GM21367 (cell line): Measurements from ENCODE around the gene KRT15.

ENCODE experiments used
- ATAC-seq: cut with Tn5 transposase; IDR thresholded peaks from one replicate; pipeline ENCODE4 v1.9.1; 2021; ENCODE audit not compliant: unreplicated experiment

Gene KRT15

GRCh38 chr17:41505809-41506767, 12.6 kb downstream of the KRT15 start:
- ATAC-seq, result no peak

GRCh38 chr17:41505007-41505808, 13.5 kb downstream of the KRT15 start, which contains the start of gene KRT13:
TSS of gene KRT13 (minus strand) at chr17:41505612. CDS start at chr17:41505550, 62 bp downstream.
- ATAC-seq, result no peak

- no peak for ATAC-seq
Observed at GRCh38 chr17:41504246-41504977, 14.3 kb downstream of the KRT15 start.

- no peak for ATAC-seq
Observed at GRCh38 chr17:41503202-41503601, 15.5 kb downstream of the KRT15 start.

DNA sequence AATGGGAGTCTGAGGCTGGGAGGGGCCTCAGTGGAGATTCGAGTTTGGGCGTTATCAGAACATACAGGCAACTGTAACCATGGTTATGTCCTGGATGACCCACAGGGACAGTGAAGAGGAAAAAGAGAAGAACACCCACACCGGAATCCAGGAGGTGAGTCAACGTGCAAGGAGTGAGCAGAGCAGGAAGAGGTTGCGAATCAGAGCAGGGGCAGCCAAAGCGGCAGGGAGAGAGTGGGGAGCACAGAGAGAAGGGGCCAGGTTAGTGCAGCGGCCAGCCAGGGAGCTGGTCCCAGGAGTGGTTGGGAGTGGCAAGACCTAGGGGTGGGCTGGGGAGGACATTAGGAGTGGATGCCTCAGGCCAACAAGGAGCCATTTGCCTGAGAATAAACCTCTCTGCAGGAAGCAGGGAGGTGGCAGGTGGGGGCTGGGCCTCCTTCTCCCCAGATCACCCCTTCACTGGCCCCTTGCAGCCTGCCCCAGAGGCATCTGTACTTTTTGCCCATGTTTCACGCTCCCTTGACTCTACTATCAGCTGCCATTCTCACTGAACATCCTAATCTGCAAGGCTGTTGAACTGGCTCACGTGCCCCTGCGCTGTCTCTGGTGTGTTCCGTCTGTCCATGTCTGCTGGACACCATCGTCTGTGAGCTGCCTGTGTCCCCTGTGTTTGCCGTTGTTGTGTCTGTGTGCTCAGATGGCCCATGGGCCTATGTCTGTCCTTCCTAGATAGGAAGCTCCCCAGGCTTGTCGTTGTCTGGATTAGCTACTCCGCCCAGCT, 18.4 kb downstream of the KRT15 start:
- no peak for ATAC-seq

DNA sequence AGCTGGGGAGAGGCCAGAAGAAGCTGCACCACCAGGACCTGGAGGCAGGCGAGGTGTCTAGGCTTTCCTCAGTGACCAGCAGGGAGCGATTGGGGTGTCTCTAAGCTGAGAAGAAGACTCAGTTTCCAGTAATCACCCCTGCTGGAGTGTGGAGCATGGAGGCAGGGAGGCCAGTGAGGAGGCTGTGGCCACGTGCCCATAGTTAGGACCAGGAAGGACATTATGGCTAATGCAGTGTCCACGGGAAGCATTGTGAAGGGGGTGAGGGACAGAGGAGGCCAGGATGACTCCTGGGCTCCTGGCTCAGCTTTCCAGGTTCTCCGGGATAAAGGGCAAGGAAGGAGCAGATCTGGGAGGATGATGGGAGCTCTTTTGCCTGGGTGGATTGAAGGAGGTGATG, 19.0 kb downstream of the KRT15 start:
- ATAC-seq, result no peak

GRCh38 chr17:41498276-41498675, 20.4 kb downstream of the KRT15 start:
- ATAC-seq, result no peak

DNA sequence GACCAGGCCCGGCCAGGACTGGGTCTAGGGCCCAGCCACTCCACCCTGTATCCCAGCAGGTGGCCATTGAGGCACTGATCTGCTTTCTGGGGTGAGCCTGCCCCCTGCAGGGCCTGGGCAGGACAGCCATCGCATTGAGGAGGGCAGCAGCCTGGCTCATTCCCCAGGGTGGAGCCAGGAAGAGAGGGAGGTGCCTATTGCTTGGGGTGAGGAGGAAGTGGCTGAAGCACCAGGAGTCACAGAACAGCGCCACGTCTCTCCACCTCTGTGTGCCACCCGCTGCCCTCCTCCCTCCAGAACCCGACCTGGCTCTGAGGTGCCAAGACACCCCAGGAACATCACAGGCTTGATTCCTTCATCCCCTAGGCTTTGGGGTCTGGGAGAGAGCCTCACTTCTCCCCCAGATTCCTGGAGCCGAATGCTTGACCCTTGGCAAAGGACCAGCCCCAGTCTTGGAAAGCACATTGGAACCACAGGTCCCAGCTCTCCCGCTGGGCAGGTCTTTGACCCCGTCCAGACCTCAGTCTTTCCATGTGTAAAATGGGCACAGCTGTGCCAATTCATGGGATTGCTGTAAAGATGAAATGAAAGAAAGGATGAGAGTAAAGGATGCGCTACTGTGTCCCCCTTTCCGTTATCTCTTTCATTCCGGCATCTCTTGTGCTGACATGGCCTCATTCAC, 21.7 kb downstream of the KRT15 start:
- peak; percentile 70 for ATAC-seq

- ATAC-seq, result no peak
Observed at GRCh38 chr17:41494524-41494923, 24.2 kb downstream of the KRT15 start.

DNA sequence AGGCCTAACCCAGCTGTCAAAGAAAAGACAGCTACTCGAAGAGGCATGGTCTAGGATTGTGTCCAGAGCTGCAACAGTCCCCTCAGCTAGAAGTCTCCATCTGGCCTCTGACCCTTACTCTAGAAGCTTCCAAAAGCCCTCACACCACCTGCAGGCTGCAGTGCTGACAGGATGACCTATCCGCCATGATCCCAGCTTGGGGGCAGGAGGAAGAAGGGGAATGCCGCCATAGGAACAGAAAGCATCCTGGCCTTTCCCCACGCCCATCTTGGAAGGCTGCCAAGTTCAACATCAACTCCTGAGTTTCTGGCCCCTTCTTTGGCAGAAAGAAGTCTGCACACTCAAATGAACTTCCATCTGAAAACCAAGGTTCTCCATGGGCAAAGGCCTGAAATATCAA, 25.9 kb downstream of the KRT15 start:
- no peak for ATAC-seq

GRCh38 chr17:41492351-41492750, 26.3 kb downstream of the KRT15 start:
- no peak for ATAC-seq

DNA sequence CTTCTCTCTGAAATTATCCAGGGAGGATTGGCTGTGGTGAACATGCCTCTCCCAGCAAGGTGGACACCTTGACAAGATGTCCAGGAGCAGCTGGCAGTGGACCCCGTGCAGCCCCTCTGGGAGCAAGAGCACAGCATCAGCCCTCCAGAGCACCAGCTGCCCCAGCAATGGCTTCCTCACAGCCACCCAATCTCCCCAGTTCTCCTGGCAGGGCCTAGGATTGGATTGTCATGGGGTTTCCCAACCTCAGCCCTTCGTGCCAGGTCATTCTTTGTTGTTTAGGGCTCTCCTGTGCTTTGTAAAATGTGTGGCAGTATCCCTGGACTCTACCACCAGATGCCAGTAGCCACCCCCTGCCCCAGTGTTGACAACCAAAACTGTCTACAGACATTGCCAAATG, 27.2 kb downstream of the KRT15 start:
- ATAC-seq, result no peak

GRCh38 chr17:41490000-41490990, 28.4 kb downstream of the KRT15 start:
- no peak for ATAC-seq

DNA sequence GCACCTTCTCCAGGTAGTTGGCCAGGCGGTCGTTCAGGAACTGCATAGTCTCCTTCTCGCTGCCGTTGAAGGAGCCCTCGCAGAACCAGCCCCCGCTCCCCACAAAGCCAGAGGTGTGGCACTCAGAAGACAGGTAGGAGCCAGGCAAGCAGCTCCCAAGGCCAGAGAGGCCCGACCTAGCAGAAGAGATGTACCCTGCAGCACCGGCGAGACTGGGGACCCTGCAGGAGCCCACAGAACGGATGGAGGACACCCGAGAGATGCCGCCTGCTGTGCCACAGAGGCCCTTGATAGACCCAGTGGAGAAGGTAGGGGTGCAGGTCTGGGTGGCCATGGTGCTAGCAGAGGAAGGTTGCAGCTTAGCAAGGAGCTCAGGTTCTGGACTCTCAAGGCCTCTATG, 29.2 kb downstream of the KRT15 start, which contains the start of gene KRT36:
Gene KRT36 (minus strand): TSS at position 380 of the 400 bp plus-strand sequence. CDS start 46 bp downstream, at position 334.
- ATAC-seq, result no peak

DNA sequence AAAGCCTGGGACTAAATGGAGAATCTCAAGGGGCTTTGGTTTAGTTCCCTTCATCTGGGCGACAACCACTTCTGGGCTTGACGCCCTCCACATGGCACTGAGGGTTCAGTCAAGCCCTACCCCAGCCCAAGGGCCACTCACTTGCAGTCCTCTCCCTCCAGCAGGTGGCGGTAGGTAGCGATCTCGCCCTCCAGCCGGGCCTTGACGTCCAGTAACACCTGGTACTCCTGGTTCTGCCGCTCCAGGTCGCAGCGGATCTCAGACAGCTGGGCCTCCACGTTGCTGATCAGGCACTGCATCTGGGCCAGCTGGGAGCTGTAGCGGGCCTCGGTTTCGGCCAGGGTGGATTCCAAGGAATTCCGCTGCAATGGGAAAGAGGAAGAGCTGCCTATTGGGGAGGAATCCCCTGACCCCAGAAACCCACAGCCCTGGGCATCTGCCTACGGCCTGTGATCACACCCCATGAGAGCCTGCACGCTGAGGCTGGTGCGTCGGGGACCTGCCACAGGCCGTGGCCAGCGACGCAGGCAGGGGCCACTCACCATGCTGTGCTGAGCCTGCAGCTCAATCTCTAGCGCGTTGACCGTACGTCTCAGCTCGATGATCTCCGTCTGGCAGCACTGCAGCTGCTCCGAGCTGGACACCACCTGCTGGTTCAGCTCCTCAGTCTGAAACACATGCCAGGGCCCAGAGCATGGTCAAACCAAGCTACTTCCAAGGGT, 31.7 kb downstream of the KRT15 start:
- no peak for ATAC-seq

DNA sequence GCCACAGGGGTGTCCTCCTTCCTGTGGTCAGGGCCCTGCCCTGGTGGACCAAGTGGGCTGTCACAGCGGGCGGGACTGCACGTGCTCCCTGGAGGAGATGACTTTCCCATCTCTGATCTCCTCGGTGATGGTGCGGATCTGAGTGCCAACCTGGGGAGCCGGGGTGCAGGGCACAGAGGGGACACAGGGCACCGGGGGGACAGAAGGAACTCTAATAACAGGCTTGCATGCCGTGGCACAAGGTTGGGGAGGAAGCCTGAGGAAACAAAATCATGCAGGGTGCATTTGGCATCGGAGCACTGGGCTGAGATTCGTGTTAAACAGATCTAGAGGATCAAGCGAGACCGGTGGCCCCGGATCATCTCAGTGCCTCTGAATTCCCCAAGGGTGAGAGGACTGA, 32.4 kb downstream of the KRT15 start:
- no peak for ATAC-seq

DNA sequence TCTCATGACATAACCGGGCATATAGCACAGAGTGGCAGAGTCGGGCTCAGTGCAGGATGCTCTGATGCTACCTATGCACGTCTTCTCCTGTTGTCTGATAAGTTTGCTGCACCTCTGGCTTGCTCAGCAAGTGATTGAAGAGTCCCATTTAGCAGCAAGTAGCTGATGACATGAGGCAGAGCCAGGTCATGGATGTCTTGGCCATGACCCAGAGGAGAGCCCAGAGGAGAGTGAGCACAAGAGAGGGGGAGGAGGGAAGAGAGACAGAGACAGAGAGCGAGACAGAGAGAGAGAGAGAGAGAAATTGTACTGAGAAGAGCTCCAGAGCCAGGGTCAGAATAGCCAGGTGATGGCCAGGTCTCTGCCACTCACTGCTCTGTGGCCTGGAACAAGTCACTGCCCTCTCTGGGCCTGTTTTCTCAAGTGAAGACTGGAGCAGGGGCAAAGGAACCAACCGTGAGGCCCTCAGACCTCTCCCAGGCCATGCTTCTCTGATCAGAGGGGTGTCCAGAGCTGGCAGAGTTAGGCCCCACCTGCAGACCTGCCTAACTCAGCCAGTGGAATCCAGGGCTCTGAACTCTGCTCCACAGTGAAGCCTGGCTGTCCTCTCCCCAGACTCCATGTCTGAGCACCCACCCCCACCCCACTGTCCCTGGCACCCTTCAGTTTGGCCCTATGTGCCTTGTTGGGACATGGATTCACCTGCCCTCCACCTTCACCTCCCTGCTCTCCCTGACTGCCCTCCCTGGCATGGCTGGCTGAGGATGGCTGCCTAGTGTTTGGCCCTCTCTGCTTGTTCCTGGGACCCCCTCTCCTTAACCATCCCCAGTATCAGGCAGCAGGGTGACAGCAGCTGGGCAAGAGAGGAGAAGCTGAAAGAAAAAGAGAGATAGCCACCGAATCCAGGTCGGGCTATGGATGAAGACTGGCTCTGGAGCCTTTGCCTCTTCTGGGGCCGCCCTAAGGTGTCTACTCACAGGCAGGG, 33.5 kb downstream of the KRT15 start:
- ATAC-seq, result no peak
